Measurements from ENCODE around the gene NISCH.

- TF ChIP-seq EZH2phosphoT487 (IDR thresholded peaks at IDR 0.05) = no peak
- no peak for TF ChIP-seq EZH2 (IDR thresholded peaks at IDR 0.05)
These were observed 880 bp downstream of the NISCH start for GRCh38 chr3:52456169-52456799.
